ENCODE measurements around the gene DLGAP1. TPM values are rescaled to one million over a fixed set of nuclear protein-coding genes. Genes with fewer than 3 reads are reported as not detected.

Gene DLGAP1
- total and polyA plus RNA-seq, 2 donors (not counting 1 experiment from before 2014, with no cell fraction given): 0.07 to 0.61 TPM

- no peak overlapping the region for H2AFZ ChIP-seq (ENCODE audit: insufficient read depth, low read depth, low read length, poor library complexity, severe bottlenecking)
- no peak for TF ChIP-seq CTCF (IDR thresholded peaks at IDR 0.05)
- TF ChIP-seq EZH2 (IDR thresholded peaks at IDR 0.05; ENCODE audit: borderline replicate concordance, insufficient read depth, low read depth, low read length, poor library complexity, severe bottlenecking): no peak
- H3K9me3 ChIP-seq (ENCODE audit: control extremely low read depth in 1 of 3, control insufficient read depth in 2 of 3, insufficient read depth in 1 of 3, low read length in 2 of 3): no peaks in the 10 kb centered on the region
- DNase-seq (no peak), ATAC-seq (ENCODE audit: low read depth) (no peak)
- no peak overlapping the region for H3K9ac ChIP-seq (ENCODE audit: low read length)
- no peaks in the 10 kb centered on the region for H3K36me3 ChIP-seq (replicated peaks in 1 of 2; ENCODE audit: control extremely low read depth in 1 of 2, control insufficient read depth in 1 of 2, extremely low read depth in 1 of 2, insufficient read depth in 2 of 2, low read length in 1 of 2)
- Mint-ChIP-seq H3K4me3 (no peak overlapping the region), H3K27me3 (no peaks in the 10 kb centered on the region), H3K9me3 (ENCODE audit: insufficient read depth) (no peaks in the 10 kb centered on the region), H3K27ac (no peak overlapping the region), H3K4me1 (no peaks in the 10 kb centered on the region)
- no peaks in the 10 kb centered on the region for H3K79me2 ChIP-seq (ENCODE audit: control insufficient read depth, insufficient read depth, low read length)
- CTCF ChIA-PET: no interaction called here
- H3K4me2 ChIP-seq (replicated peaks; ENCODE audit: low read depth, low read length, poor library complexity, severe bottlenecking): no peak overlapping the region
- H3K4me3 ChIP-seq (ENCODE audit: control extremely low read depth in 1 of 5, extremely low read depth in 1 of 5, insufficient read depth in 1 of 5, low read depth in 2 of 5, low read length in 4 of 5): no peak overlapping the region
- no peak overlapping the region for H3K27ac ChIP-seq (ENCODE audit: low read length in 2 of 2)
- intact Hi-C loops (cut with micrococcal nuclease): no loop called here
- no peaks in the 10 kb centered on the region for H3K4me1 ChIP-seq (ENCODE audit: control insufficient read depth in 2 of 2, insufficient read depth in 2 of 2, low read length in 2 of 2)
- WGBS (ENCODE audit: insufficient coverage): 80% methylated on average over 1 of the region's 3 CpGs
- no peaks in the 10 kb centered on the region for H4K20me1 ChIP-seq (ENCODE audit: control insufficient read depth, insufficient read depth, low read length, poor library complexity, severe bottlenecking)
- H3K27me3 ChIP-seq (replicated peaks in 1 of 4; ENCODE audit: control extremely low read depth in 1 of 4, control insufficient read depth in 3 of 4, insufficient read depth in 4 of 4, low read length in 3 of 4): no peaks in the 10 kb centered on the region
- POLR2A ChIA-PET: no interaction called here
Measured at GRCh38 chr18:3906116-3906750, 548.9 kb downstream of the DLGAP1 start.

GRCh38 chr18:3903337-3903736, 551.8 kb downstream of the DLGAP1 start:
- no peaks in the 10 kb centered on the region for H3K79me2 ChIP-seq (ENCODE audit: control insufficient read depth, insufficient read depth, low read length)
- no peak for ATAC-seq (ENCODE audit: low read depth)
- no peak overlapping the region for H3K4me2 ChIP-seq (replicated peaks; ENCODE audit: low read depth, low read length, poor library complexity, severe bottlenecking)
- no peaks in the 10 kb centered on the region for H3K4me1 ChIP-seq (ENCODE audit: control insufficient read depth in 2 of 2, insufficient read depth in 2 of 2, low read length in 2 of 2)
- Mint-ChIP-seq H3K27me3 (no peaks in the 10 kb centered on the region), H3K27ac (no peak overlapping the region), H3K9me3 (ENCODE audit: insufficient read depth) (no peaks in the 10 kb centered on the region), H3K4me3 (no peak overlapping the region), H3K4me1 (no peaks in the 10 kb centered on the region)
- H3K4me3 ChIP-seq (ENCODE audit: control extremely low read depth in 1 of 5, extremely low read depth in 1 of 5, insufficient read depth in 1 of 5, low read depth in 2 of 5, low read length in 4 of 5): no peak overlapping the region
- no peaks in the 10 kb centered on the region for H4K20me1 ChIP-seq (ENCODE audit: control insufficient read depth, insufficient read depth, low read length, poor library complexity, severe bottlenecking)
- ChIA-PET CTCF (no interaction called here), POLR2A (no interaction called here)
- intact Hi-C loops (cut with micrococcal nuclease): no loop called here
- no peaks in the 10 kb centered on the region for H3K27me3 ChIP-seq (replicated peaks in 1 of 4; ENCODE audit: control extremely low read depth in 1 of 4, control insufficient read depth in 3 of 4, insufficient read depth in 4 of 4, low read length in 3 of 4)
- no CpG with 5 or more reads among the region's 2 CpGs for WGBS (ENCODE audit: insufficient coverage)
- no peak overlapping the region for H2AFZ ChIP-seq (ENCODE audit: insufficient read depth, low read depth, low read length, poor library complexity, severe bottlenecking)
- no peak overlapping the region for H3K9ac ChIP-seq (ENCODE audit: low read length)
- no peak overlapping the region for H3K27ac ChIP-seq (ENCODE audit: low read length in 2 of 2)
- no peaks in the 10 kb centered on the region for H3K9me3 ChIP-seq (ENCODE audit: control extremely low read depth in 1 of 3, control insufficient read depth in 2 of 3, insufficient read depth in 1 of 3, low read length in 2 of 3)
- no peak for DNase-seq
- TF ChIP-seq EZH2 (IDR thresholded peaks at IDR 0.05; ENCODE audit: borderline replicate concordance, insufficient read depth, low read depth, low read length, poor library complexity, severe bottlenecking): no peak
- TF ChIP-seq CTCF (IDR thresholded peaks at IDR 0.05): no peak
- no peaks in the 10 kb centered on the region for H3K36me3 ChIP-seq (replicated peaks in 1 of 2; ENCODE audit: control extremely low read depth in 1 of 2, control insufficient read depth in 1 of 2, extremely low read depth in 1 of 2, insufficient read depth in 2 of 2, low read length in 1 of 2)
